ENCODE measurements around the gene HSBP1L1.
A peak's percentile ranks its signal among the peaks of the same experiment; 100 is the strongest.
"Not testable (repeated sequence)": the region's sequence is repeated elsewhere in the genome, so short reads cannot be mapped to it uniquely, and the experiment has no call there.

HSBP1L1 gene

GRCh38 chr18:79945118-79946042 is 19.1 kb upstream of the HSBP1L1 start:
- DNase-seq (ENCODE audit: low read depth) = no peak

GRCh38 chr18:79947054-79947755 is 17.2 kb upstream of the HSBP1L1 start:
- DNase-seq (ENCODE audit: low read depth) = no peak

DNA sequence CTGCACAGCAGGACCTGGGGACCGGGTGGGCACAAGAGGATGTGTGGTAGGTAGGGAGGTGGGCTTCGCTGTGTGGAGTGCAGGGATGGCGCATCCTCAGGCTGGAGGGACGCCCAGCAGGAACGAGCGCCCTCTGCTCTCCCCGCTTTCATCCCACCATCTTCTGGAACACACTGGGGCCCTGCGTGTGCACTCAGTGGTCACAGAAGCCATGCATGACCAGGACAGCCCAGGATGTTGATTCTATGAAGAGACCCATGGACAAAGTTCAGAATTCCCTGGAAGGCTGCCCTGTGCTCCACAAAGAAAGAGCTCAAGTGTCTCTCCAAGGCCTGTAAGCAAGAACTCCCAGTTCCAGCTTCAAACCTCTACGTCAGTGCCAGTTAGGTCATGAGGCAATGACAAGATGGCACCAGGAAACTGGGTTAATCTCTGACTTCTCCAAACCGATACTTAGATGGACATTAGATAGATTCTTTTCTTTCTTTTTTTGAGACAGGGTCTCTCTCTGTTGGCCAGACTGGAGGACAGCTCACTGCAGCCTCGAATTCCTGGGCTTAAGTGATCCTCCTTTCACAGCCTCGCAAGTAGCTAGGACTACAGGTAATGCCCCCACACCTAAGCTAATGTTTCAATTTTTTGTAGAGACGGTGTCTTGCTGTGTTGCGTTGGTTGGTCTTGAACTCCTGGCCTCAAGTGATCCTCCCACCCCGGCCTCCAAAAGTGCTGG is 16.4 kb upstream of the HSBP1L1 start:
- no peak for DNase-seq (ENCODE audit: low read depth)

DNA sequence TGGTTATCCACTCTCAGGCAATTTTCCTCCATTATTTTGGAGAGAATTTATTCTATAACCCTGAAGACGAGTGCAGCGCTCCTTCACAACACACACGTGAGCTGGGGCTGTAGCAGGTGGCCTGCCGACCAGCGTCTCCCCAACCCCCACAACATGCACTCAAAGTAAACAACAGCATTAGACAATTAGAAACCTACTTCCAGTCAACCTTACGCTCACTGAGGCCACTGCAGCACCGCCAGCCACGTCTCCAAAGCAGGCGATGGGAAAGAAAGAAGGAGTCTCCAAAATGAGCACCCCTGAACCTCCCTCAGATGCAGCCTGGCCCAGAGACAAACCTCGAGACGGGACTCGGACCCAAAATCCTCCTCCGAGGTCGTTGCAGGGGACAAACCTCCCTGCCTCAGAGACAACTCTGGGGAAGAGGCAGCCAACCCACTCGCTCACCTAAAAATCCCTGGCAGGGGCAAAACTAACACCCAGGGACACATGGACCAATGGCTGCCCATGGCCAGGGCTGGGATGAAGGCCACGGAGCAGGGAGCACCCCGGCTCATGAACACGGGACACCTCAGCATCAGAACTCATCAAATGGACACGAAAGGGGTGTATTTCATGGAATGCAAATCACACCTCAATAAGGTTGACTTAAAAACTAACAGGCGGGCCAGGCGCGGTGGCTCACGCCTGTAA is 15.6 kb upstream of the HSBP1L1 start:
- no peak for DNase-seq (ENCODE audit: low read depth)

DNA sequence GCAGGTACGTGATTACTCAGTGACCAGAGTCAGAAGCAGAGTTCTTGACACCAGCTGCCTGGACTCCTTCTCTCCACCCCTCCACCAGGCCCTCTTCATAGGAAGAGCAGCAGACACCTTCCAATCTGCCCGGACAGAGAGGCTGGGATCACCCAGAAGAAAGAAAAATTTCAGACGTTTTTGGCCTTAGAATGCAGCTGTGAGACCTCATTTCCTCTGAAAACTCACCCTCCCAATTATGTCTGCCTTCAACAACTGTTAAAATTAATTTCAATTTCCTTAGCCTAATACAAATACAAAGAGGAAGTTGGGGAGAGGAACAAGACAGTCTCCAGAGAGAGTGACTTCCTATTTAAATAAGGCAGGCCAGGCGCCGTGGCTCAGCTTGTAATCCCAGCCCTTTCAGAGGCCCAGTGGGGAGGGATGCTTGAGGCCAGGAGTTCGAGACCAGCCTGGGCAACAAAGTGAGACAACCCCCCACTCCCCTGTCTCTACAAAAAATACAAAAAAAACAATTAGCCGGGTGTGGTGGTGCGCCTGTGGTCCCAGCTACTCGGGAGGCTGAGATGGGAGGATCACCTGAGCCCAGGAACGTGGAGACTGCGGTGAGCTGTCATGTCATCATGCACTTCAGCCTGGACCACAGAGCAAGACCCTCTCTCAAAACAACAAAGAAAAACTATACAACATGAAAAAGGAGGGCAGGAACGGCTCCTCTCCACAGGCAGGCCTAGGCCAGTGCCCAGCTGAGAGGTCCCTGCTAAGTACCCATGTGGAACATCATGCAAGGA is 14.6 kb upstream of the HSBP1L1 start:
- DNase-seq (ENCODE audit: low read depth) = no peak

GRCh38 chr18:79950515-79951341 is 13.7 kb upstream of the HSBP1L1 start:
- DNase-seq (ENCODE audit: low read depth) = no peak

DNA sequence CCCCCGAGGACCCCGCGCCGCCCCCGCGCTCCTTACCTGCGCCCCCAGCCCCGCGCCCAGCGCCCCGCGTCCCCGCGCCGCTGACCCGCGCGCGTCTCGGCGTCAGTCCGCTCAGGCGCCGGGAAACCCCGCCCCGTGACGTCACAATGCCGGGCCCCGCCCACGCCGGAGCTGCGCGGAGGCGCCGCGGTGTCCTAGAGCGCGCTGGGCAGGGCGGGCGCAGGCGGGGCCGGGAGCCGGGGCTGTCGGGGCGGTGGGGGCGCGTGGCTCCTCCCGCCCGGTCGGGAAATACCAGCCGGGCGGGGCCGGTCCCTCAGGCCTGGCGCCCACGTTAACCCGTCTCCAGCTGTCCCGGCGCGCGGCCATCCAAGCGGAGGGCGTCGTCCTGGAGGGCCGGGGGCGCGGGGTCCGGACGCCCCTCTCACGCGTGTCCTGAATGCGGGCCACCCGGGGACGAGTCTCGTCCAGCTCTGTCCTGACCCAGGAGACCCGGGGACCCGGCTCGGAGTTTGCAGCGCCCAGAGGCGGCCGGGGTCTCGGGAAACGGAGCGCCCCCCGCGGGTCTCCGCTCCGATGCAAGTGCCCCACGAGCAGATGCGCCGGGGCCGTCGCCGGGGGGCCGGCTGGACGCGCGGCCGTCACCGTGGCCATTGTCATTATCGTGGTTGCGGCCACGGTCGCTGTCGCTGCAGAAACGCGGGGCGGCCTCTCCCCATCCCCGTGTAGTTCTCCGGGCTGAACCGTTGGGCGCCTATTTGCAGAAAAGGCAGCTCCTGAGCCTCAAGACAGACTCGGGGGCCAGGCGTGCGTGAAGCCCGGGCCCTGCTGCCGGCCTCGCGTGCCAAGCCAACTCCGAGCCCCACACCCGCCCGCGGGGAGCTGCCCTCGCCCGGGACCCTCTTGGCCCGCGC is 12.6 kb upstream of the HSBP1L1 start, which contains the start of gene SLC66A2:
TSS of gene SLC66A2 (minus strand) at position 109 of the 911 bp plus-strand sequence. CDS start 727 bp downstream, outside the sequence.
- DNase-seq (ENCODE audit: low read depth) = peak; percentile 92

DNA sequence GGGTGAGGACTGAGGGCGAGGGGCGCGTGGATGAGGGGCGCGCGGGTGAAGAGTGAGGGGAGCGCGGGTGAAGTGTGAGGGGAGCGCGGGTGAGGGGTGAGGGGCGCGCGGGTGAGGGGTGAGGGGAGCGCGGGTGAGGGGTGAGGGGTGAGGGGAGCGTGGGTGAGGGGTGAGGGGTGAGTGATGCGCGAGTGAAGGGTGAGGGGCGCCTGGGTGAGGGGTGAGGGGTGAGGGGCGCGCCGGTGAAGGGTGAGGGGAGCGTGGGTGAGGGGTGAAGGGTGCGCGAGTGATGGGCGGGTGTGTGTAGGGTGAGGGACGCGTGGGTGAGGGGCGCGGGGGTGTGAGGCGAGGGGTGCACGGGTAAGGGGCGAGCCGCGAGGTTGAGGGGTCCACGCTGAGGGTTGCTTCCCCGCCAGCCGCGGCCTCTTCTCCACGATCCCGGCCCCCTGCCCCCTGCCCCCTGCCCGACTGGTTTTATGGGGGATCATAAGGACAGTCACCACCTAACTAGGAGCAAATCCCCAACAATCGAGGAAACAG is 11.9 kb upstream of the HSBP1L1 start:
- DNase-seq (ENCODE audit: low read depth) = no peak

DNA sequence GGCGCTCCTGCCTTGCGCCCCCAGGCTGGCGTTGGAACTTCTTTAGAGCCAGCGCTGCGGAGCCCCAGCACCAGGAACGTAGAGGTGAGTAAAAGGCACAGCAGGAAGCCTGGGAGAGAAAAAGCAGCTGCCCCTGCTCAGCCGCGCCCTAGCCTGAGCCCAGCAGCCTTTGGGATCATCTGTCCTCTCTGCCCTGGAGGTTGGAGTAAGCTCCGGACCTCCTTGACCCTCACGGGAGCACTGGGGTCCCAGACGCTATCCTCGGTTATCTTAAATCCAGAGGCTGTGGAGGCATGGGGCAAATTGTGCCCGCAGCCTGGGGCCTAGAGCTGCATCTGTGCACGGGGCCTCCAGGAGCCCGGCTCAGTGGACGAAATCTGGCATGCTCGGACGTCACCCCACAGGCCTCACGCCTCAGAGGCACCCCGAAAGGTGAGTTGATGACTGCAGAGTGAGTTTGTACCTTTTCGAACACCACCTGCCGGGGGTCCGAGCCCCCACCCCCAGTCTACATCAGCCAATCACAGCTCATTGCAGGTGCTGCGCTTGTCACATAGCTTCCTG is 11.4 kb upstream of the HSBP1L1 start:
- DNase-seq (ENCODE audit: low read depth) = no peak

DNA sequence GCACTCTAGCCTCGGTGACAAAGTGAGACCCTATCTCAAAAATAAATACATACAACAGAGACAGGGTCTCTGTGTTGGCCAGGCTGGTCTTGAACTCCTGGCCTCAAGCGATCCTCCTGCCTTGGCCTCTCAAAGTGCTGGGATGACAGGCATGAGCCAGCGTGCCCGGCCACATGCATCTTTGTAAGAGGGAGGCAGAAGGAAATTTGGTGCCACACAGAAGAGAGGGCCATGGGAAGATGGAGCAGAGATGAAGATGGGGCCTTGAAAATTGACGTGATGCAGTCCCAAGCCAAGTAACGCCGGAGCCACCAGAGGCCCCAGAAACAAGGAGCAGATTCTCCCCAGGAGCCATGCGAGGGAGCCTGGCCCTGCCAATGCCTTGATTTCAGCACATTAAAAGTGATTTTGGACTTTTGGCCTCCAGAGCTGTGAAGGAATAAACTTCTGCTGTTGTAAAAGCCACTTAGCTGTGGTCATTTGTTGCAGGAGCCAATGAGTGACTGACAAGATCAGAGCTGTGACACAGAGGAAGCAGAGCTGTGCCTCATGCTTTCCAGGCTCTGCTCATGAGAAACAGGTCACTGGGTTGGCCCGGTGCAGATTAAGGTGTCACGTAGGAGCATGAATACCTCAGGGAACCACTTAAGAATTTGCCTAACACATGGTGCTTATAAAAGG is 10.3 kb upstream of the HSBP1L1 start:
- no peak for DNase-seq (ENCODE audit: low read depth)

DNA sequence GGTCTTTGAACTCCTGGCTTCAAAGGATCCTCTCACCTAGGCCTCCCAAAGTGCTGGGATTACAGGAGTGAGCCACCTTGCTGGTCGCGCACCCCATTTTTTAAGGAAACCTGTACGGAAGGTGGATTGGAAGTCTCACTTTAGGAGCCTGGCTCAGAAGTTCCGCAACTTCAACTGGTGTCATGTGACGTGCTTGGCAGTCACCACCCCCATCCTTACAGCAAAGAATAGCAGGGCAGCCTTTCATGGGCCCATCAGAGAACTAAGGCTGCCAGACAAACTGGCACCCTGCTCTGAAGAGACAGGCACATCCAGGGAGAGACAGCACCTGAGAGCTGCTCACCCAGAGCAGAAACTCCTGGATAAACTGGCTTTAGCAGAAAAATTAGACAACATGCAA is 9.7 kb upstream of the HSBP1L1 start:
- DNase-seq (ENCODE audit: low read depth) = no peak

GRCh38 chr18:79955302-79956075 is 9.0 kb upstream of the HSBP1L1 start:
- DNase-seq (ENCODE audit: low read depth) = no peak

GRCh38 chr18:79956276-79956675 is 8.2 kb upstream of the HSBP1L1 start:
- DNase-seq (ENCODE audit: low read depth) = no peak

- no peak for DNase-seq (ENCODE audit: low read depth)
Observed at GRCh38 chr18:79958981-79959380, 5.5 kb upstream of the HSBP1L1 start.

- not testable (repeated sequence) for DNase-seq (ENCODE audit: low read depth)
Observed at GRCh38 chr18:79960161-79960801, 4.2 kb upstream of the HSBP1L1 start.

- no peak for DNase-seq (ENCODE audit: low read depth)
Observed at GRCh38 chr18:79960921-79961526, 3.4 kb upstream of the HSBP1L1 start.
